Measurements from ENCODE around the gene GLIS2. TPM values are rescaled to one million over a fixed set of nuclear protein-coding genes. Genes with fewer than 3 reads are reported as not detected.

Gene GLIS2
- total RNA-seq, 2 experiments from 2014 or later = 0.08 to 0.16 TPM

- Mint-ChIP-seq H3K4me1 (peaks cover 5% of the 10 kb centered on the region), H3K9me3 (no peaks in the 10 kb centered on the region), H3K27me3 (no peaks in the 10 kb centered on the region), H3K4me3 (peak within 1 kb of the TSS; percentile 71), H3K36me3 (no peaks in the 10 kb centered on the region), H3K27ac (no peak within 1 kb of the TSS)
- peak; percentile 74 for DNase-seq
Observed at GRCh38 chr16:4371357-4372000, 55.6 kb downstream of the GLIS2 start, which contains the start of gene VASN. VASN (plus strand) TSS chr16:4371848; CDS start chr16:4380878, 9,030 bp downstream.

- Mint-ChIP-seq H3K36me3 (no peaks in the 10 kb centered on the region), H3K27ac (no peak overlapping the region), H3K4me3 (peak overlapping the region; percentile 71)
Observed at GRCh38 chr16:4372001-4372577, 56.2 kb downstream of the GLIS2 start.

GRCh38 chr16:4372578-4373355 is 56.9 kb downstream of the GLIS2 start:
- peaks cover 5% of the 10 kb centered on the region for H3K4me1 Mint-ChIP-seq
- no peak for DNase-seq
- H3K4me3 Mint-ChIP-seq = no peak overlapping the region
- no peak overlapping the region for H3K27ac Mint-ChIP-seq
- H3K36me3 Mint-ChIP-seq = no peaks in the 10 kb centered on the region
- no peaks in the 10 kb centered on the region for H3K27me3 Mint-ChIP-seq
- H3K9me3 Mint-ChIP-seq = no peaks in the 10 kb centered on the region

More at GRCh38 chr16:4372001-4372577, 56.2 kb downstream of the GLIS2 start:
- H3K9me3 Mint-ChIP-seq = no peaks in the 10 kb centered on the region
- no peaks in the 10 kb centered on the region for H3K27me3 Mint-ChIP-seq
- DNase-seq = peak; percentile 38
- H3K4me1 Mint-ChIP-seq = peaks cover 5% of the 10 kb centered on the region

GRCh38 chr16:4373356-4373908 is 57.6 kb downstream of the GLIS2 start:
- H3K27me3 Mint-ChIP-seq = no peaks in the 10 kb centered on the region
- no peaks in the 10 kb centered on the region for H3K36me3 Mint-ChIP-seq
- no peak for DNase-seq
- H3K9me3 Mint-ChIP-seq = no peaks in the 10 kb centered on the region
- no peak overlapping the region for H3K27ac Mint-ChIP-seq
- H3K4me3 Mint-ChIP-seq = no peak overlapping the region
- H3K4me1 Mint-ChIP-seq = peaks cover 5% of the 10 kb centered on the region

- H3K4me3 Mint-ChIP-seq = no peak overlapping the region
- peaks cover 5% of the 10 kb centered on the region for H3K4me1 Mint-ChIP-seq
- H3K27ac Mint-ChIP-seq = peak overlapping the region; percentile 29
- no peaks in the 10 kb centered on the region for H3K36me3 Mint-ChIP-seq
- H3K27me3 Mint-ChIP-seq = no peaks in the 10 kb centered on the region
- no peaks in the 10 kb centered on the region for H3K9me3 Mint-ChIP-seq
- no peak for DNase-seq
Observed at GRCh38 chr16:4373909-4374742, 58.3 kb downstream of the GLIS2 start.

- Mint-ChIP-seq H3K4me1 (peaks cover 5% of the 10 kb centered on the region), H3K27ac (no peak overlapping the region), H3K4me3 (no peak overlapping the region), H3K36me3 (no peaks in the 10 kb centered on the region), H3K27me3 (no peaks in the 10 kb centered on the region), H3K9me3 (no peaks in the 10 kb centered on the region)
- no peak for DNase-seq
Observed at GRCh38 chr16:4375717-4376116, 59.9 kb downstream of the GLIS2 start.

GRCh38 chr16:4376126-4376892 is 60.4 kb downstream of the GLIS2 start:
- Mint-ChIP-seq H3K27ac (no peak overlapping the region), H3K36me3 (no peaks in the 10 kb centered on the region), H3K27me3 (no peaks in the 10 kb centered on the region), H3K4me3 (no peak overlapping the region), H3K4me1 (peaks cover 5% of the 10 kb centered on the region), H3K9me3 (no peaks in the 10 kb centered on the region)
- DNase-seq = no peak

GRCh38 chr16:4376893-4377572 is 61.2 kb downstream of the GLIS2 start:
- Mint-ChIP-seq H3K9me3 (no peaks in the 10 kb centered on the region), H3K36me3 (no peaks in the 10 kb centered on the region), H3K4me1 (peaks cover 5% of the 10 kb centered on the region), H3K27me3 (no peaks in the 10 kb centered on the region), H3K27ac (no peak overlapping the region), H3K4me3 (no peak overlapping the region)
- DNase-seq = no peak

GRCh38 chr16:4377573-4378154 is 61.8 kb downstream of the GLIS2 start:
- H3K36me3 Mint-ChIP-seq = no peaks in the 10 kb centered on the region
- no peak overlapping the region for H3K27ac Mint-ChIP-seq
- H3K27me3 Mint-ChIP-seq = no peaks in the 10 kb centered on the region
- DNase-seq = no peak
- peaks cover 3% of the 10 kb centered on the region for H3K4me1 Mint-ChIP-seq
- no peaks in the 10 kb centered on the region for H3K9me3 Mint-ChIP-seq
- H3K4me3 Mint-ChIP-seq = no peak overlapping the region

GRCh38 chr16:4378161-4378666 is 62.3 kb downstream of the GLIS2 start:
- Mint-ChIP-seq H3K9me3 (no peaks in the 10 kb centered on the region), H3K4me1 (peaks cover 1% of the 10 kb centered on the region), H3K4me3 (no peak overlapping the region), H3K27ac (no peak overlapping the region), H3K36me3 (no peaks in the 10 kb centered on the region), H3K27me3 (no peaks in the 10 kb centered on the region)
- DNase-seq = no peak

- Mint-ChIP-seq H3K4me1 (no peaks in the 10 kb centered on the region), H3K27ac (no peak overlapping the region)
Observed at GRCh38 chr16:4378999-4379690, 63.3 kb downstream of the GLIS2 start.

GRCh38 chr16:4380119-4381063 is 64.5 kb downstream of the GLIS2 start:
- DNase-seq = no peak
- no peaks in the 10 kb centered on the region for H3K9me3 Mint-ChIP-seq
- H3K27me3 Mint-ChIP-seq = no peaks in the 10 kb centered on the region
- no peaks in the 10 kb centered on the region for H3K36me3 Mint-ChIP-seq
- H3K27ac Mint-ChIP-seq = no peak overlapping the region
- no peaks in the 10 kb centered on the region for H3K4me1 Mint-ChIP-seq
- no peak overlapping the region for H3K4me3 Mint-ChIP-seq

More at GRCh38 chr16:4378999-4379690, 63.3 kb downstream of the GLIS2 start:
- Mint-ChIP-seq H3K27me3 (no peaks in the 10 kb centered on the region), H3K36me3 (no peaks in the 10 kb centered on the region), H3K9me3 (no peaks in the 10 kb centered on the region), H3K4me3 (no peak overlapping the region)
- DNase-seq = no peak
